ENCODE results near the gene DCK.

DNA sequence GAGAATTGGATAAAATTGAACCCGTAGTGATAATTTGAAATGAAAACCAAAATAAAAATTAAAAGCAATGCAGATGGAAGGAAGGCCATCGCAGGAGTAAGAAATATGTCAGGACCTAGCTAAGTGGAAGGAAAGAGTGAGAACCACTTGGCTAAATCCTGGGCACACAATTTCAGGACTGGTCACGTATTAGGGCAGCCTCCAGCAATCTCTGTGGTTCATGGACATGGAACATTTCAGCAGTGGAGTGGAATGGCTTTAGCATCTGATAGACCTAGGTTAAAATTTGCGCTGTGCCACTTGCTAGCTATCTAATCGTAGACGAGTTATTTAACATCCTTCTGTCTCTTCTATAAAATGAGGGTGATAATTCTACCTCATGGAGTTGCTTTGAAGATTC lies 71.1 kb downstream of the DCK start:
- TF ChIP-seq EZH2 (IDR thresholded peaks at IDR 0.05; ENCODE audit: low read length, unreplicated experiment) = no peak
- TF ChIP-seq, protein P1, sequence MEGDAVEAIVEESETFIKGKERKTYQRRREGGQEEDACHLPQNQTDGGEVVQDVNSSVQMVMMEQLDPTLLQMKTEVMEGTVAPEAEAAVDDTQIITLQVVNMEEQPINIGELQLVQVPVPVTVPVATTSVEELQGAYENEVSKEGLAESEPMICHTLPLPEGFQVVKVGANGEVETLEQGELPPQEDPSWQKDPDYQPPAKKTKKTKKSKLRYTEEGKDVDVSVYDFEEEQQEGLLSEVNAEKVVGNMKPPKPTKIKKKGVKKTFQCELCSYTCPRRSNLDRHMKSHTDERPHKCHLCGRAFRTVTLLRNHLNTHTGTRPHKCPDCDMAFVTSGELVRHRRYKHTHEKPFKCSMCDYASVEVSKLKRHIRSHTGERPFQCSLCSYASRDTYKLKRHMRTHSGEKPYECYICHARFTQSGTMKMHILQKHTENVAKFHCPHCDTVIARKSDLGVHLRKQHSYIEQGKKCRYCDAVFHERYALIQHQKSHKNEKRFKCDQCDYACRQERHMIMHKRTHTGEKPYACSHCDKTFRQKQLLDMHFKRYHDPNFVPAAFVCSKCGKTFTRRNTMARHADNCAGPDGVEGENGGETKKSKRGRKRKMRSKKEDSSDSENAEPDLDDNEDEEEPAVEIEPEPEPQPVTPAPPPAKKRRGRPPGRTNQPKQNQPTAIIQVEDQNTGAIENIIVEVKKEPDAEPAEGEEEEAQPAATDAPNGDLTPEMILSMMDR (conservative IDR thresholded peaks at IDR 0.05; ENCODE audit: low read depth, low read length) = no peak
